ENCODE data around the gene OR2H1.
A peak's percentile ranks its signal among the peaks of the same experiment; 100 is the strongest.

OR2H1 gene

DNA sequence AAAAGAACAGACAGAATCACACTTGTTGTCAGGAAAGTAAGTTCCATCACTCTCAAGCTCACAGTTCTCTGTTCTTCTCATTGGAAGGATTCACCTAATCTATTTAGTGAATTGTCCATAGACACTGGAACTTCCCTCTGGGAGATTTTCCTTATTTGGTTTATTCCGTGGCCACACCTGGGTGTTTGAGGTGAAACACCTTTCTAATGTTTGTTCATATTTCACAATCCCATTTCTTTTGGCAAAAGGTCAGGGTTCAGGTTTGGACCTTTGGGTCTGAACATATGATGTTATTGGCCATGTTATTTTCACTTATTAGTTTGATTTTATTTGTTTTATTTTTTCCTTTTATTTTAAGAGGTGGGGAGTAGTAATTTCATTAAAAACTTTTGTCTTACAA lies 26.8 kb downstream of the OR2H1 start:
- no peak for DNase-seq

DNA sequence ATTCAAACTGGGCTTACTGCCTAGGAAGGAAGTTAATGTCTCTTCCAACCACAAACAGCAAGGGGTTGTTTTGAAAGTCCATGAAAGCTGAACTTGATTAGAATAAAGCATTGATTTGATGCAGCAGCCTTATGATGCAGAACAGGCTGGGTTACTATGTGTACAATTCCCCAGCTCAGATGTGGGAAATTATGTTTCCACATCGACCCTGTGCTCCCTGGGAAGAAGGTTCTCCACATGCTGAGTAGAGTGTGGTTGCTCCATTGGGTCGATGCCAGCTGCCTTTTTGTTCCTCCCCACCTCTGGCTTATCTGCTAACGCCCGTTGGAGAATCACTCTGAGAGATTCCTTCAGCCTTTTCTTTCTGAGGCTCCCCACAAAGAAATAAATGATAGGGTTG lies 29.6 kb downstream of the OR2H1 start:
- no peak for DNase-seq

DNA sequence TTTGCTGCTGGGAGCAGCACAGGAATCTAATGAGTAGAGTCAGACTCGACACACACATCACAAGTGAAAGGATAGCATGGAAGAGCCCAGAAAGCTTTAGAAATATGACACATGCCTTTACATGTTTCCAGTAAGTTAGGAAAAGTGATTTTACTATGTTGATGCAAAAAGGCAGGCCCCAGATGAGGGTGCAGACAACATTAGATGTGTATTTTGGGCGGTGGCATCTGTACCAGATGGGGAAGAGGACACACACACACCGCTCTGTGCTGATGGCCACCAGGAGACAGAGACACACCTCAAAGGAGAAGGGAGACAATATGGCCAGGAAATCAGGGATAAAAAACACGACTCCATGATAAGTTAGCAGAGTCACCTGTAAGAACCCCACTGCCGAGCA lies 30.2 kb downstream of the OR2H1 start:
- DNase-seq: no peak

GRCh38 chr6:29487660-29488059 lies 30.7 kb downstream of the OR2H1 start, which contains the start of gene MAS1L:
TSS of gene MAS1L (minus strand) at chr6:29487956. CDS start at chr6:29487902, 54 bp downstream.
- DNase-seq: no peak

DNA sequence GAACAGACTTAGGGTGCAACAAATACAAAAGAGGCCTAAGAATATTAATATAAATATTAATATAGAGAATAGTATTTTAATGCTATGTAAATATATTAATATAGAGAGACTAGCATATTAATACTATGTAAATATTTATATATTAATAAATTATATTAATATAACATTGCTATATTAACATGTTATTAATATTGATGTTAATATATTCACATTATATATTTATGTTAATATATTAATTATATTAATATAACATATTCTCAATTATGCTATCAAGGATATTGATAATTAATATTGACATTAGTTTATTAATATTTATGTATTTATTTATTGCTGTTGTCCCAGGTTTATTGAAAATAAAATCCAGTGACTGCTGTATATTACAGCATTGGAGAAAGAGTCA lies 31.9 kb downstream of the OR2H1 start:
- no peak for DNase-seq

DNA sequence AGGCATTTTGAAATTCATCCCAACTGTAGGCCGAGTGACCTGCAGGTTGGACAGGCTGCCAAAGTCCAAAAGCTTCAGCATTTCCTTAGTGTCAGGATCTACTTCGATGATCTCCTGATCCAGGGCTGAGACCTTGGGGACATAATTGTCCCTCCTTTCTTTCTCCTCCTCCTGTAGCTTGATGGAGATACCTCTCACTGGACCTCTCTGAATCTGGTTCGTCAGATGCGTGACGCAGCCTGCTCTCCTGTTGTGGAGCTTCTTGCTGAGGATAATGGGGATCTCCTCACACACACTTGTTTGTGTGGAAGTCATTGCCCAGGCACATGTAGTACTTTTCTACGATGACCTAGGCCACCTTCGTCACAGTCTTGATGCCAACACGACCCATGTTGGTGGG lies 32.3 kb downstream of the OR2H1 start:
- DNase-seq: no peak

- DNase-seq: no peak
Observed at GRCh38 chr6:29490055-29490454, 33.1 kb downstream of the OR2H1 start.

GRCh38 chr6:29490552-29490951 lies 33.6 kb downstream of the OR2H1 start:
- no peak for DNase-seq

GRCh38 chr6:29491574-29491973 lies 34.6 kb downstream of the OR2H1 start:
- DNase-seq: no peak

- no peak for DNase-seq
Observed at GRCh38 chr6:29493261-29493660, 36.3 kb downstream of the OR2H1 start.

DNA sequence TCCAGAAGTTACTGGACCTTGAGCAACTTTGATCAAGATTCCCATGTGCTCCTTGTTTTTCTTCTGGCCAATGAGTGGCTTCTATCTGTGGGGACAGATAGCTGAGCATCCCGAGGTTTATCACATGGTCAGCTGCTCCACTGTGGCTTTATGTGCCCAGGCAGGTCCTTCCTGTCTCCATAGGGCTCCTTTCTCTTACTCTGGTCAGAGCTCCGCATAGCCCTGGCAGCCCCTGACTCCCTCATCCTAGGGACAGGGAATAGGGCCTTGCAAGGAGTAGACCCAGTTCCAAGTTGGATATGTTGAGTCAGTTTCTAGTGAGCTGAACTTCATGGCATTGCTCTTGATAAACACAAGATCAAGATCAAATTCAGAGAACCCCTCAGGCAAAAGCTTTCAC lies 37.2 kb downstream of the OR2H1 start:
- DNase-seq: no peak

DNA sequence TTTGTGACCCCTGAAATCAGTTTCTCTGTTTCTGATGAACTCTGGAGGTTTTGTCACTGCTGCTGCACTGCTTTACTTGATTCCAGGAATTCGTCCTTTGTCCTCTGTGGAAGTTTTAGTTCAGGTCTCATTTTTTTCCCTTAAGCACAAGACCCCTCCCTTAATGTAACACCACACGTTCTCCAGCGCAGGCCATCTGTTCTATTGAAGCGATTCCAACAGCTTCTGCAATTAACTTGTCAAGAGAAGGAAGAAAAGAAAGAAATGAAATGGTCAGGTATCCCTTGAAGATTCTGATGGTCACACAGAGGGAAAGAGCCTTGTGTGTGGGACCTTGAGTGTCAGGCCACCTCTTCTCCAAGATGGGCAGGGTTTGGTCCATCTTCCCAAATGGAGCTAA lies 38.6 kb downstream of the OR2H1 start:
- DNase-seq: no peak

GRCh38 chr6:29496961-29497360 lies 40.0 kb downstream of the OR2H1 start:
- no peak for DNase-seq

GRCh38 chr6:29499704-29500103 lies 42.7 kb downstream of the OR2H1 start:
- no peak for DNase-seq

DNA sequence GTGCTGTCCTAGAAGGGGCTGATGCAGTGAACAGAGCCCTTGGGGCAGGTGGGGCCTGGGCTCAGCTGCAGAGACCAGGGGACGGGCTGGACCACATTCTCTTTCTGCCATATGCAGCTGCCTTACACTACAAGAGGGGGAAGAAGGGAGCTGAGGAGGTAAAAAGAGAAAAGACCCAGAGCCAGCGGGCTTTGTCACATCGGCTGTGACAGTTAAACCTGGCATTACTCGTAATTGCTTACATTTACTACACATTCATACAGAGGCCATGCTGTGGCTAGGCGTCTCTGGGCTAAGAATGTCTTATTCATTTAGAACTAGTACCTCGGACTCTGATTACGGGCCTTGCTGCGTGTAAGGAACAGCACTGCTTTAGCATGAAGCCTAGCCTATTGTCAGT lies 43.6 kb downstream of the OR2H1 start:
- DNase-seq: no peak

DNA sequence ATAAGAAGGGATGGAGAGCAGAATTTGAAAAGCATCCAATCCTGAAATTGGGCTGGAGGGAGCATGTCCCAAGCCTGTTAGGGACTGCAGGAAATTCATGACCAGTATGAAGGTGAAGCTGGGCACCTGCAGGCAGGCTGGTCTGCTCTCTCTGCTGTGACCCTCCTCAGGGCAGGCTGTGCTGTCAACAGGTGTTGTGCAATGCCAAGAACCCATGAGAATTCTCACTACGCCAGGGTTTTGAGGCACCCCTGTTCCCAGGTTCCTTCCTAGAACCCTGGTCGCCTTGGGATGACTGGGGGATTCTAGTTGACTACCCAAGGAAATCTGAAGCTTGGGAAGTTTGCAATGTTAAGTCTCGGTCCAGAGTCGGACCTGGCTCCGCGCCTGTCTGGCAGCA lies 44.2 kb downstream of the OR2H1 start:
- DNase-seq: no peak

DNA sequence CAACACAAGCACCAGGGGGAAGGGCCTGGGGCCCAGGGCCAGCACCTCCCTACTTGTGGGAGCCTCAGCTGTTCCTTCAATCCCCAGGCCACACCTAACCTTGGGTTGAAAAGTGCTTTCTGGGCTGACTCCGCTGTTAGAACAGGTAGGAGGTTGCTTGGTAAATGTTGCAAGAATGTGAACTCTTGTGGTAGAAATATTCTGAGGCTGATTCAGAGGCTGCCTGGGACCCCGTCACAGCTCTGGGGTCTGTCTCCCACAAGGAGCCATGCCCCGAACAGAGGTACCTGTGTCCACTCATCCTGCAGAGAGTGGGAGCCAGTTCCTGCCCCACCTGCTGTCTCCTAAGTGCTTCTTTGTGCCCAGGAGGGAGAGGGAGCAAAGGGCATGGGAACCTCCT lies 45.2 kb downstream of the OR2H1 start:
- DNase-seq: no peak

DNA sequence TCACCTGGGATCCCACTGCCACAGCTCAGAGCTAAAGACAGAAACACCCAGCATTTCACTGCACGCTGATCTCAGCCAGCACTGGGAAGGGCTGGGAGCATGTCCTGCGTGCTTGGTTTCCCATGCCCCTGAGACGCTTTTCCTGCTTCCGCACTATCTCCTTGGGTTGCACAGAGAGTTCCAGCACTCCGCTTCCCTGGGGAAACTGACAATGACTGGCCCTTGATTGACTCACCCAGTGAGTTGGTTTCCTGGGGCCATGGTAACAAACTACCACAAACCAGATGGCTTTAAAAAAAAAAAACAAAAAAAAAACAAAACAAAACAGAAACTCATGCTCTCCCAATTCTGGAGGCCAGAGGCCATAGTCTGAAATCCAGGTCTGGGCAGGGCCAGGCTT lies 45.6 kb downstream of the OR2H1 start:
- DNase-seq: peak; percentile 19

- DNase-seq: no peak
Observed at GRCh38 chr6:29504961-29505360, 48.0 kb downstream of the OR2H1 start.

- DNase-seq: no peak
Observed at GRCh38 chr6:29505808-29506207, 48.9 kb downstream of the OR2H1 start.

GRCh38 chr6:29506446-29507067 lies 49.6 kb downstream of the OR2H1 start:
- DNase-seq: no peak

- DNase-seq: no peak
Observed at GRCh38 chr6:29507319-29507718, 50.4 kb downstream of the OR2H1 start.

- DNase-seq: no peak
Observed at GRCh38 chr6:29509239-29509638, 52.3 kb downstream of the OR2H1 start.

GRCh38 chr6:29509711-29510110 lies 52.8 kb downstream of the OR2H1 start:
- DNase-seq: no peak

GRCh38 chr6:29510202-29510601 lies 53.2 kb downstream of the OR2H1 start:
- no peak for DNase-seq

Data from fibroblast of skin of scalp (primary cell).